ENCODE results near the gene PCOLCE2.

Gene PCOLCE2, protein sequence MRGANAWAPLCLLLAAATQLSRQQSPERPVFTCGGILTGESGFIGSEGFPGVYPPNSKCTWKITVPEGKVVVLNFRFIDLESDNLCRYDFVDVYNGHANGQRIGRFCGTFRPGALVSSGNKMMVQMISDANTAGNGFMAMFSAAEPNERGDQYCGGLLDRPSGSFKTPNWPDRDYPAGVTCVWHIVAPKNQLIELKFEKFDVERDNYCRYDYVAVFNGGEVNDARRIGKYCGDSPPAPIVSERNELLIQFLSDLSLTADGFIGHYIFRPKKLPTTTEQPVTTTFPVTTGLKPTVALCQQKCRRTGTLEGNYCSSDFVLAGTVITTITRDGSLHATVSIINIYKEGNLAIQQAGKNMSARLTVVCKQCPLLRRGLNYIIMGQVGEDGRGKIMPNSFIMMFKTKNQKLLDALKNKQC

DNA sequence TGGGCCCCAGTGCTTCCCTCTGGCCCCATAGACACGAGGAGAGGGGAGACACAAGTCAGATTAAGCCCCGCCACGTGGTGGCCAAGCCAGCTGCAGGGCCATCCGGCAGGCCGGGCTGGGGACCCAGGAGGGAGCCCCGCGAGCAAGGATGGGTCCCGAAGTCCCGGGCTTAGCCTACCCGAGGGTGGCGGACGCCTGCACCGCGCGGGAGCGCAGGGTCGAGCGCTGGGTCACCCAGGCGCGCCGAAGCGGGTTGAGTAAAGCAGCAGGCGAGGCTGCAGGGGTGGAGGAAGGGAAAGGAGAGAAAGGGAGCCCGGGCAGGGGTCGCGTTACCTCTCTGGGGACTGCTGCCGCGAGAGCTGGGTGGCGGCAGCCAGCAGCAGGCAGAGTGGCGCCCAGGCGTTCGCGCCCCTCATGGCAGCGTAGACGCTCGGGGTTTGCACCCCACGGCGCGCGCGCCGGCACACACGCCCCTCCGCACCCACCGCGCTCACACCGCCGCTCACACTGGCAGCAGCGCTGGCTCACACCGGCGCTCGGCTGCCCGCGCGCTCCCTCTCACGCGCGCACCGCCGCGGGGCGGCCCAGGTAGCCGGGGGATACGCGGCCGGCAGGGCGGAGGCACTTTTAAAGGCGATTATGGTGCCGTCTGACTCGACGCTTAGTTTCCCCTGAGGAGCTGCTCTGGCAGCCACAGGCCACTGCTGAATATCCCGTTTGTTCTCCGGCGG lies at the start of gene PCOLCE2:
TSS of gene PCOLCE2 (minus strand) at position 603 of the 731 bp plus-strand sequence. CDS start at position 416, 187 bp downstream.
- DNase-seq = no peak

DNA sequence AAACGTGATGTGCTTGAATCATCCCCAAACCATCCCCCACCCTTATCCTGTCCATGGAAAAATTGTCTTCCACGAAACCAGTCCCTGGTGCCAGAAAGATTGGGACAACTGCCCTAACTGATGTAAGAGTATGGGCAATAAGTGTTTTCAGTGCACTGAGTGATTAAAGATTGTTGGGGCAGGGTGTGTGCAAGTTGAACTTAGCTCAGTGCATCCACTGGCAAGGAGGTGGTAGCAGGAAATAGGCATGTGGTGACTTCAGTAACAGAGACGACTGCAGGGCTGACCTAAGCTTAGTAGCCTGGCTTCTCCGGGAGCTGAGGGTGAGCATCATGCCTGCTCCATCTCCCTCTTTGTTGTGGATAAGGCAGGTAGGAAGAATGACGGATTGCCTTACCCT lies 47.1 kb upstream of the PCOLCE2 start:
- no peak for DNase-seq

DNA sequence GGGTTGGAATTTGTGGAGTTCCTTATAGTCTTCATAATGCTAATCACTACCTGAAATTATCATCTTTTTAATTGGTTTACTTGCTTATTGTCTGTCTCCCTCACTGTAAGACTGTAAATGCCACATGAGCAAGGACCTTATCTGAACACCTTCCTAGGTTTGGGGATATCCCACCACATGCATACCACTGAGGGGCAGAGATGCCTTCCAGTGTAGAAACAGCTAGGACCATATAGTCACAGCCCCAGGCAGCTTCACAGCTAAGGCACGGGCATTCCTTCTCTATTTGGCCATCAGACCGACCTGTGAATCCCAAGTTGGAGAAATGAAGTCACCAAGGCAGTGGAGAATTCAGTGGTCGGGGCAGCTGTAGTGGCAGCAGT lies 46.0 kb upstream of the PCOLCE2 start:
- DNase-seq = no peak

DNA sequence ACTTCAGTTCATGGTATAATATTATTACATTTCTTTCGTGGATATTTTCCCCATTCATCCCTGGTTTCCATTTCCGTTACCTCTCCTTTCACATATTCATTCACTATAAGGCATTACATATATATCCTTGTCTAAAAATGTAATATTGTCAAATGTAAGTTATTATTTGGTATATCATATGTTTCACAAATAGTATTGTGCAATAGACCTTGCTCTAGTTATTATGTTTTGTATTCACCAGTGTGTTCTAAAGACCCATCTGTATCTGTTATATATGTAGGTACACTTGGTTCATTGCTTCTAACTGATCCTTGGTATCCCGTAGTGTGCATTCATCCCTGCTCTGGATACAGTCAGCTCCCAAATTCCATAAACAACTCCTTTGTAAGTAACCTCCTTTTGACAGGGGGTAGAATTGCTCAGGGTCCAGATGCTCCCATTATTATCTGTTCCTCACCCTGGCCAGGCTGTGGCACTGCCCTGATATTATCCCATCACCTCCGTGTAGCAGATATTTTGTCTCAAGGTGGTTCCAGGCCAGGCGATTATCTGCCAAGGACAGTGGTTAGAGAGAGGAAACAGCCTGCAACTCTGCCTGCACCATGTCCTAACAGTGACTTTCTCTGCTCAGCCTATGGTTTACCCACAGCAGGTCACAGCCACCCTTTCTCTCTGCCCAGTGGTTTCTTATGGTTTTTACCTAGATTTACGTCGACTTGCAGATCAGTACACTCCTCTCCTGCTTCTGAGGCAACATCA lies 45.4 kb upstream of the PCOLCE2 start:
- no peak for DNase-seq

DNA sequence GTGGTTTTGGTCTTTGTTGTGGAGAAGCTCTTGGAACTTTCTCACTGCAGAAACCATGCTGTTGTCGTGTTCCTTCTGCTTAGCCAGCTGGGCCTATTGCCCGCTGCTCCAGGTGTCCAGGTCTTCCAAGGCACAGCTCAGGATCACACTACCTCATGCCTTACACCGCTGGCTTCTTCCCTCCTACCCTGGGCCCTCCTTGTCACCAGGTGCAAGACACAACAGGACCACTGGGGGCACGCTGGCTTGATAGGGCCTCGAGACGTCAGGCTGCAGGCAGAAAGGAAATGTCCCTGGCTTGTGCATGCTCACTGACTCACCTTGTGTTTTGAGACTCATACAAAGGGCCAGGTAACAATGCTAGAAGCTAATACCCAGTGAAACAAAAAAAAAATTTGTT lies 42.3 kb upstream of the PCOLCE2 start:
- DNase-seq = no peak

DNA sequence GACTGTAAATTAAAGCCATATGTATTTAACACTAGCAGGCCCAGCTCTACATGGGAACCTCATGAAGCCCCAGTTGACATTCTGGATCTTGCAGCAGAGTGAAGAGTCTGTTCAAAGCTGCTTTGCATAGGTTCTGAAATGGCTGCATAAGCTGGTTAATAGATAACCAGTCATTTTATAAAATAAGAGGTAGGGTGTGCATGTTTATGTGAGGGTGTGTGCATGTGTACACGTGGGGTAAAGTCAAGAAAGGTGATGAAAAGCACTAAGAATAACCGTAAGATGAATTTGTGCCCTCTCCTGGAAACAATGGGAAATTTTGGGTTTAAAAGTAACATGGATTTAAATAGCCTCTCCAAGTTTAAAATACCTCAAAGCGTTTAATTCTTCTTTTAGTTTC lies 41.6 kb upstream of the PCOLCE2 start:
- no peak for DNase-seq

DNA sequence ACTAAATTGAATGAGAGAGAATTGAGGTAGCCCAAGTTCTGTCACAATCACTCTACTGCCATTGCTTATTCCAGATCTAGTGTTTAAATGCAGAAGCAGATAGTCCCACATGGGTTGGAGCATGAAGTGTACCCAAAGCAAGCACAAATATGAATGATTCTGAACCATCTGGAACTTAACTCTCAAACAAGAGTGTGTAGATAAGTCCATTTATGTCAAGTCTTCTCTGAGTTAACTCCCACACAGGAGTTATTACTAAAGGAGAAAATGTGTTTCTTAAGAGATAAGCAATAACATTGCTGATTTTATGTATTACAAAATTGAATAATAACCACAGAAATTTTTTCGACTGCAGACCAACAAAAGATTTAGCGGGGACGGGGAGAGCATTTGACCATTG lies 41.0 kb upstream of the PCOLCE2 start:
- DNase-seq = no peak

DNA sequence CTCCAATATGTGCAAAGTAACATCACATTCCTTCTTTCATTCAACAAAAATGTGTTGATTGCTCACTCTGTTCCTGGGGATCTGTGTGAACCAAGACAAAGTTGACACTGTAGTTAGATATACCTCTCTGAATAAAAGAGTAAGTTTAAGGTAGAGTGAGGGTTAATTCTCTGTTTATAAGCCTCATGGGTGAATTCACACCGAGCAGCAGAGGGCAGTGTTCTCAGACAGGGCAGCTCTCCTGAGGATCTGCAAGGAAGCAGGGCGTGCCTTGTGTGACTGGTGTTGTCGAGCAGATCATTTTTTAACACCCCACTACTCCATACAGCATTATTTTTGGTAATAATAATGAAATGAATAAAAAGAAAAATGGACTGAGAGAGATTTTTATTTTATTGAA lies 40.2 kb upstream of the PCOLCE2 start:
- no peak for DNase-seq

DNA sequence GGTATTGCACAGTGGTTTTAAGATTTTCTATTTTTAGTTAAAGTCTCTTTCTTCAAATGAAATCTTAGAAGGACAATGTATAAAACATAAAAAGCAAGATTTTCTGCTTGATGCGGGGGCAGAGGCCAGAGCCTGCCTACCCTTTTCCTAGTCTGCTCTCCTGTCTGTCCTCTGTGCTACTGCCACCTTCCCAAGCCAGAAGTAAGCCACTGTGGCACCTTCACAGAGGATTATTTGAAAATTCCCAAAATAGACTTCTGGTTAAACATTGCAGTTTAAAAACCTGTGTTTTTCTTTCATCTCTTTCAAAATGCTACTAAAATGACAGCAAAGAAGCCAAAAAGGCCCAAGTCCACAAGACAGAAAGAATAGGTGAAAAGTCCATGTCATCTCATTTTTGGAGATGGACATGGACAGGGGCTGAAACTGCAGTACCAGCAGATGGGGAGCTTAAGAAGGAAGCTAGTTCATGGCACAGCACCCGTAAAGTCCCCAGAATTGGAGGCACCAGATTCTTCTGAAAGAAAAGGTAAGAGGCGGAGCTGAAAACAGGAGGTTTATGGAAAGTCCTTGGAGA lies 37.6 kb upstream of the PCOLCE2 start:
- DNase-seq = no peak

DNA sequence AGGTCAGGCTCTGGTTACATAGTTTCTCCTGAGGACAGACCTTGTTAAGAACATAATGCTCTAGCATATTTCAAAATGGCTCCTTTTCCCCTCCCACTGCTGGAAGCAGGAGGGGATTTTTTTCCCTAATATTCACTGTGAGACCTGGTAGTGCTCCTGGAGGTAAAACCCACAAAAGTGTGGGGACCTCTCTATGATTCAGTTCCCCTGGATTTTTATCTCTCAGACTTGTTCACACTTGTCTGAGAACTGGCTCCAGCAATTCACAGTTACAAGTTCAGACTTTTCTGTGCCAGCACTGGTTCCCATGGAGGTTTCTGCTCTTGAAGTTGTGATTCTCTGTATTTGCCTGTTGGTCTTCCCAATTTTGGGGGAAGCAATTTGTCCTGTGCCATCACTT lies 36.3 kb upstream of the PCOLCE2 start:
- DNase-seq = no peak

DNA sequence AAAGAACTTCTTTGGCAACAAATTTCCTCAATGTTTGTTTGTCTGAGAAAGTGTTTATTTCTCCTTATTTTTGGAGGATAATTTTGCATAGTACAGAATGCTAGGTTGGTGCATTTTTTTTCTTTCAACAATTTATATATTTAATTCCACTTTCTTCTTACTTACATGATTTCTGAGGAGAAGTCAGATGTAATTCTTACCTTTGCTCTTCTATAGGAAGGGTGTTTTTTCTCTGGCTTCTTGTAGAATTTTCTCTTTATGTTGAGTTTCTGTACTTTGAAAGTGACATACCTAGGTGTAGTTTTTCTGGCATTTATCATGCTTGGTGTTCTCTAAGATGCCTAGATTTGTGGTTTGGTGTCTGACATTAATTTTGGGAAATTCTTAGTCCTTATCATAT lies 34.8 kb upstream of the PCOLCE2 start:
- DNase-seq = no peak

DNA sequence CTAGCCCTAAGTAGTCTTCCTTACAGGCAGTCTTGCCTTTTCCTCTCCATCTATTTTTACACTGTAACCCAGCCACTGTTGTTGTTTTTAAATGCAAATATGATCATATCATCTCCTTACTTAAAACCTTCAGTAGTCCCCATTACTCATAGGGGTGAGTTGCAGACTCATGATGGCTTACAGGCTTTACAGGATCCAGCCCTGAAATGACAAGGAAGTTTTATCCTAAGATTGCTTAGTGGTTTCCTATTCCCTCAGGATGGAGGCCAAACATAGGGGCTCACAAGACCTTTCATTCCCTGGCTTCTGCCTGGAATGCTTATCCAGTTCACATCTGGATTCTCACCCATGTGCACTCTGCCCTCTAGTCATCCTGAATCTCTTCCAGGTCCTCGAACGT lies 27.7 kb upstream of the PCOLCE2 start:
- DNase-seq = no peak

DNA sequence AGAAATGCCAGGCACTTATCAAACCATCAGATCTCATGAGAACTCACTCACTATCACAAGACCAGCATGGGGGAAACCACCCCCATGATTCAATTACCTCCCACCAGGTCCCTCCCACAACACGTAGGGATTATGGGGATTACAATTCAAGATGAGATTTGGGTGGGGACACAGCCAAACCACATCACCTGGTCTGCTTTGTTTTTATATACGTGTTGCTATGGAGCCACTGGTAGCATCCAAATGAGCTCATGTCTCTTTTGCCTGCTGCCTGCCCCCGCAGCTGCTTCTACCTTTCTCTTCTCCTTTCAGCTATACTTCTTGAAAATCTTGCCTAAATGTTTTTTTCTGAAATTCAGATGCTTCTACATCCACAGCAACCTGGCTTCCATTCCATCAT lies 26.8 kb upstream of the PCOLCE2 start:
- no peak for DNase-seq

DNA sequence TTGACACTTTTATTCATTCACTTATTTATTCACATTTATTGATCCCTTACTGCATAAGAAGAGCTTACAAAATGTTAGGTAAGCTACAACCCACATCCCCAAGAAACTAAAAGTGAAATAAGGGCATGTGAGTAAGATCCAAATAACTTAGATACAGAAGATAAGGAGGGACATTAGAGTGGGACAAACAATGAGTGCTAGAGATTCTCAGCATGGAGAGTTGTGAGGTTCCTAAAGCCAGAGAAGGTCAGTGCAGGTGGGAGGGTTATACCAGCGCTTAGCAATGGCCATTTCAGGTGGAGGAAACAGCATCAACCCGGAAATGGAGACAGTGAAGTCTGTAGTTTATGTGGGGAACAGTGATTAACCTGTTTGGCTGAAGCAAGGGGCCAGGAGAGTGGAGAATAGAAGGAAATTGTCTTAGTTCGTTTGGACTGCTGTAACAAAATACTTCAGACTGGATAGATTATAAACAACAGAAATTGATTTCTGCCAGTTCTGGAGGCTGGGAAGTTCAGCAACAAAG lies 25.5 kb upstream of the PCOLCE2 start:
- DNase-seq = no peak

DNA sequence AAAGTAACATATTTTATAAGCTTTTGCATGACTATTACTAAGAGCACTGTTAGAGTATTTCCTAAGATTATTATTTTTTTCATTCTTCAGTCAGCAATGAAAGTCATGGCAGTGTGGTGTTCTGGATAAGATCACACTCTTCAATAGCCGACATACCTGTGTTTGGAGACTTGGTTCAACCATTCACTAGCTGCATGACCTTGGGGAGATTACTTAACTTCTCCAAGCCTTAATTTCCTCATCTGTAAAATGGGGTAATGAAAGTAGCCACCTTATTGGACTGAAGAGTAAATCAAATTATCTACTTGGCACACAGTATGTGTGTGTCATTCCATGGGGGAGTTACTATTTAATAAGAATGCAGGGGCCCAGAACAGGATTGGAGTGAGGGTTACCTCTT lies 24.5 kb upstream of the PCOLCE2 start:
- DNase-seq = no peak

DNA sequence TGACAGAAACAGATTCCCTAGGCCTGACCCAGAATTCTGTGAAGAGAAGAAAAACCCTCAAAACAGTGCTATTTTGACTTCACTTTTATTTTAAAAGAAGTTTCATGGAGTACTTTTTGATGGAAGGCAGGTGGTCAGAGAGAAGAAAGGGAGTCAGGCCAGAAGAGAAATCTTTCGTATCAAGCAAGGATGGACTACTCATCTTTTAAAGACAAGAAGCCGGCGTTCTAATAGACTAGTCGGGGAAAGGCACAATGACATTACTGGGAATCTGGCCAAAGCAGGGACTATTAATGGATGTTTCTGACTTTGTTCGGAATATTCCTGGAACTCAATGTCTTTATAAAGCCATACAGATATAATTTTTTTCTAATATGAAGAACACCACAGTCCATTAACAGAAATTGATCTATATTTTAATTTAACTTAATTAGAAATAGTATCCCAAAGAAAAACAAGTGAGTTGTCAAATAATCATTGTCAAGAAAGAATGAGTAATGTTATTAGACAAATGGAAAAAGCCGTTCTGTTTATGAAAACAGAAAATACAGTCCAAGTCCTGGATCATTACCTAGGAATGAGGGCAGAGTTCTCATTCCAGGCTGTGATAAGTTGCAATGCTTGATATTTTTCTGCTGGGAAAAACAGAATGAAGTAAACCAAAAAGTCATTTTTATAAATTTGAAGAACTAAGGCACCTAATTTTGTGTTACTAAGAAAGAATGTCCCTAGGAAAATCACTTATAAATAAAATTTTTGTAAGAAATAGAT lies 23.7 kb upstream of the PCOLCE2 start:
- no peak for DNase-seq

DNA sequence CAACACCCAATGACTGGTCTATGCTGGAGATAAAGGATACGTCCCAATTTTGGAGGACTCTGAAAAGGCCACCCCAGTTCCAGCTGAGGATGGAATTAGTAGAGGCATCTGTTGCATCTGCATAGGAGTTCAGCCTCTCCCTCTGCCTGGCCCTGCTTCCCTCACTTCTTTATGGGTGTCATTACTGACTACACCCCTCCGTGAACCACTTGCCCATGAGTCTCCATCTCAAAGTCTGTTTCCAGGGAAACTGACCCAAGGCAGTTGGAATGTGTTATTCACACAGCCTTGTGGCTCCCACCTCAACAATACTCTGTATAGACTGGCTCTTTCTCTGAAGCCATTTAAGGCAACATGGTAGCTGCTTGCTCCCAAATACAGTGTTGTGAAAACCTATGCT lies 21.4 kb upstream of the PCOLCE2 start:
- no peak for DNase-seq

DNA sequence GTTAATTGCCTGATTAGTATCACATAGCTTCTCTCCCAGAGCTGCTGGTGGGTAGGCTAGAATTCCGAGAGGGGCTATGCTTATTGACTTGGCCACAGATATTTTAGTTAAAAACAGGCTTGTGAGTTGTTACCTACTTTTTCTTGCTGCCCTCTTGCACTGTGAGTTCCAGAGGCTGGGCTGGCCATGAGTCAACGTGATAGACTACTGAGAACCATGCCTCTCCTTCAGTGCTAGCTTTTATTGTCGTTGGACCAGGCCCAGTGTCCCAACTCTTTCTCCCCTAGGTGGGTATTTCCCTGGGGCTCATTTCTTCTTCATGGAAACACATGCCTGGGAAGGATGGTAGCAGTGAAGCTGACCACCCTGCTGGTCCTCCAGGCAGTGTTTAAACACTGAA lies 20.4 kb upstream of the PCOLCE2 start:
- DNase-seq = no peak

DNA sequence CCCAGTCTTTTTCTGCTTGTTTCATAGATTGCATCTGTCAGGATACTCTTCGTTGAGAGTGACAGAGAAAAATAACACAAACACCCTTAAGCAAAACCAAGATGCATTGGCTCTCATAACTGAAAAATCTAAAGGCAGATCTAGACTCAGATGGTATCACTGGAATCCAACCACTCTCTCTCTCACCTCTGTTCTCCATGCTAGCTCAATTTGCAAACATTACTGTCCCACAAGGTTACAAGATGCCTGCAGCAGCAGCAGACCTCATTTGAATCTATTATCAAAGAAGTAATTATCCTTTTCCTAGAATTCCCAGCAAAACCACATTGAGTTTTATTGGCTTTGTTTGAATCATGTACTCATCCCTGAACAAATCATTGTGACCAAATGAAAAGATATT lies 19.1 kb upstream of the PCOLCE2 start:
- no peak for DNase-seq

DNA sequence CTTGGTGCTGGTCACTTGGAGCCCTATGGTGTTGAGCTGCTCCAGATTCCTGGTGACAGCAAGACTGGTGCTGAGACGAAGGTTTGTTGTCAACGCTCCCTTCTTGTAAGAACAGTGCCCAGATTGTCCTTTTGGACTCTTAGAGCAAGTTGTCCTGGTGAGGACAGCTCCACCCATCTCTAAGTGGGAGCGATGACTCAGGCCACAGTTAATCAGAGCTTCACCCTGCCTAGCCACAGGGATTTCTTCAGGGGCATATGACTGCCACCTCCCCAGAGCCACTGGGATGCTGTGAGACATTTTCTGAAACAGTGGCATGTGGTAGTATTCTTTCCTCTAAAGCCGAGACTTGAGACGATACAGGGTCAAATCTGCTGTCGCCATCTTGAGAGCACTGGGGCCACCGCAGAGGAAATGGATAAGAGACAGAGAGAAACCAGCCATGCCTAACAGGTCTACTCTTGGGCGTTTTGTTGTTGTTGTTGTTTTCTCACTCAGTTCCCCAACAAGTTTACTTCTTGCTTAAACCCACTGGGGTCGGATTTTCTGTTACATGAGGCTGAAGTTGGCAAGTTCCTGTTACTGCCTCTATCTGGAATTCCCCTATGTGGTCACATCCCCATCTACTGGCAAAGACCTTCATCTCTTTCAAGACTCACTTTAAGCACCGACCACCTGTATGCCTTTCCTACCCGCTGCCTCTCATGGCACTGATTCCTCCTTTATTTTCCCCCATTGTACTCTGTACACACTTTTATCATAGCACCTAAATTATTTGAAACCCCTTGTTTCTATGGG lies 16.0 kb upstream of the PCOLCE2 start:
- DNase-seq = no peak

DNA sequence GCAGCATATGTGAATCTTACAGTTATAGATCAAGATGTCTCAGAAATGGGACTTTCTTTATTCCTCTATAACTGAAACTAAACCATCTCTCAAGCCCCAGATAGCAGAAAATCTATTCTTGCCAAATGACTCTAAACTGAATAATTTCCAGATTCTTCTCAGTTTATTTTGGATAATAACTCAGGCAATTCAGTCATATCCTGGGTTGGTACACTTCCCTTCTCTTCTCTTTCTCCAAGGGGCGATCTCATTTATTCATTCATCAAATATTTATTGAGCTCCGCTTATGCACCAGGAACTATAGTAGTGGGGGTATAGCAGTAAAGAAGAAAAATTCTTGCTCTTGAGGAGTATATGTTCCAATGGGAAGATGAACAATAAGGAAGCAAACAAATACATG lies 13.5 kb upstream of the PCOLCE2 start:
- DNase-seq = no peak

Measured in activated effector memory CD4-positive, alpha-beta T cell treated with Interleukin-2 at 50 U/mL for 16 hours (primary cell).